ENCODE data around the gene CTSO.

The CTSO gene

GRCh38 chr4:155954939-155955338, 1.3 kb upstream of the CTSO start:
- 66% methylated on average over 3 of the region's 4 CpGs for WGBS
- Histone ChIP-seq H4K91ac (ENCODE audit: low read length) (no peak overlapping the region), H2BK12ac (ENCODE audit: low read length in 2 of 2) (no peak overlapping the region)

GRCh38 chr4:155954118-155954685, 536 bp upstream of the CTSO start:
- Histone ChIP-seq H3K14ac (ENCODE audit: low read length in 2 of 2) (no peak overlapping the region), H3K23ac (ENCODE audit: low read length in 2 of 2) (no peak overlapping the region), H3K18ac (ENCODE audit: low read depth in 1 of 2, low read length in 2 of 2) (peak overlapping the region in 1 of 2 experiments; percentile 99), H2BK120ac (ENCODE audit: low read depth, low read length) (peak overlapping the region; percentile 96), H2BK15ac (ENCODE audit: low read depth, poor library complexity, severe bottlenecking) (no peak overlapping the region), H3K9me3 (ENCODE audit: control insufficient read depth, low read length) (peaks cover 4% of the 10 kb centered on the region), H3K4me1 (ENCODE audit: control insufficient read depth, insufficient read depth, low read depth, low read length) (peaks cover 4% of the 10 kb centered on the region), H4K91ac (ENCODE audit: low read length) (peak overlapping the region; percentile 14), H3K36me3 (ENCODE audit: control insufficient read depth in 1 of 2, insufficient read depth in 2 of 2, low read depth in 1 of 2, low read length in 2 of 2) (no peaks in the 10 kb centered on the region), H2AK5ac (ENCODE audit: low read length, severe bottlenecking) (peak overlapping the region; percentile 10), H3K79me1 (replicated peaks; ENCODE audit: low read length, poor library complexity, severe bottlenecking) (no peaks in the 10 kb centered on the region), H2BK5ac (ENCODE audit: low read depth, low read length, poor library complexity, severe bottlenecking) (no peak overlapping the region), H3K27me3 (ENCODE audit: control insufficient read depth in 1 of 2, insufficient read depth in 1 of 2, low read length in 2 of 2) (no peaks in the 10 kb centered on the region), H3K9ac (ENCODE audit: low read length) (peak overlapping the region; percentile 99), H3K27ac (ENCODE audit: low read length, poor library complexity, severe bottlenecking) (peak overlapping the region; percentile 50), H3K4ac (ENCODE audit: low read depth in 1 of 2, low read length in 2 of 2) (peak overlapping the region in 1 of 2 experiments; percentile 55), H3K4me2 (ENCODE audit: low read length, poor library complexity, severe bottlenecking) (peak overlapping the region; percentile 85), H2BK12ac (ENCODE audit: low read length in 2 of 2) (no peak overlapping the region), H4K8ac (ENCODE audit: low read length) (peak overlapping the region; percentile 93), H3K4me3 (ENCODE audit: insufficient read depth in 1 of 2, low read depth in 1 of 2, low read length in 2 of 2) (peak overlapping the region in 1 of 2 experiments; percentile 93), H2AFZ (ENCODE audit: low read depth, low read length) (no peak overlapping the region)
- no peak for DNase-seq
- 93% methylated on average over 11 of the region's 11 CpGs for WGBS

More at GRCh38 chr4:155954939-155955338, 1.3 kb upstream of the CTSO start:
- H3K14ac ChIP-seq (ENCODE audit: low read length in 2 of 2): no peak overlapping the region
- no peak overlapping the region for H3K27ac ChIP-seq (ENCODE audit: low read length, poor library complexity, severe bottlenecking)
- H2AK5ac ChIP-seq (ENCODE audit: low read length, severe bottlenecking): no peak overlapping the region
- H3K27me3 ChIP-seq (ENCODE audit: control insufficient read depth in 1 of 2, insufficient read depth in 1 of 2, low read length in 2 of 2): no peaks in the 10 kb centered on the region
- H3K4me1 ChIP-seq (ENCODE audit: control insufficient read depth, insufficient read depth, low read depth, low read length): peaks cover 4% of the 10 kb centered on the region
- no peaks in the 10 kb centered on the region for H3K79me1 ChIP-seq (replicated peaks; ENCODE audit: low read length, poor library complexity, severe bottlenecking)
- H4K8ac ChIP-seq (ENCODE audit: low read length): no peak overlapping the region
- H2BK120ac ChIP-seq (ENCODE audit: low read depth, low read length): no peak overlapping the region
- no peak overlapping the region for H3K23ac ChIP-seq (ENCODE audit: low read length in 2 of 2)
- H3K4me2 ChIP-seq (ENCODE audit: low read length, poor library complexity, severe bottlenecking): no peak overlapping the region
- no peak overlapping the region for H2BK15ac ChIP-seq (ENCODE audit: low read depth, poor library complexity, severe bottlenecking)
- DNase-seq: no peak
- peaks cover 4% of the 10 kb centered on the region for H3K9me3 ChIP-seq (ENCODE audit: control insufficient read depth, low read length)
- H3K4me3 ChIP-seq (ENCODE audit: insufficient read depth in 1 of 2, low read depth in 1 of 2, low read length in 2 of 2): no peak overlapping the region
- H3K4ac ChIP-seq (ENCODE audit: low read depth in 1 of 2, low read length in 2 of 2): no peak overlapping the region
- no peaks in the 10 kb centered on the region for H3K36me3 ChIP-seq (ENCODE audit: control insufficient read depth in 1 of 2, insufficient read depth in 2 of 2, low read depth in 1 of 2, low read length in 2 of 2)
- H3K9ac ChIP-seq (ENCODE audit: low read length): no peak overlapping the region
- H3K18ac ChIP-seq (ENCODE audit: low read depth in 1 of 2, low read length in 2 of 2): no peak overlapping the region
- H2AFZ ChIP-seq (ENCODE audit: low read depth, low read length): no peak overlapping the region
- no peak overlapping the region for H2BK5ac ChIP-seq (ENCODE audit: low read depth, low read length, poor library complexity, severe bottlenecking)

- 87% methylated on average over 5 of the region's 6 CpGs for WGBS
- DNase-seq: peak; percentile 41
- H3K23ac ChIP-seq (ENCODE audit: low read length in 2 of 2): no peak overlapping the region
Observed at GRCh38 chr4:155952501-155952901, 1.2 kb downstream of the CTSO start.

DNA sequence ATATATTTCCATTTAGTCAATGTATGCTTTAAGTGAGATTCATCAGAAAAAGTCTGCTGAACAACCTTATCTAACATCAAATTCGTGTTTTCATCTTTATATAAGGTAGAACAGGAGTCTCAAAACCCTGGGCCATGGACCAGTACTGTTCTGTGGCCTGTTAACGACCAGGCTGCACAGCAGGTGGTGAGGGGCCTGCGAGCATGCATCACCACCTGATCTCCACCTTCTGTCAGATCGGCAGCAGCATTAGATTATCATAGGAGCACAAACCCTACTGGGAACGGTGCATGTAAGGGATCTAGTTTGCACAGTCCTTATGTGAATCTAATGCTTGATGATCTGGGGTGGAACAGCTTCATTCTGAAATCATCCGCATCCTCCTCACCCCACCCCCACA, 3.2 kb downstream of the CTSO start:
- Histone ChIP-seq H3K79me1 (replicated peaks; ENCODE audit: low read length, poor library complexity, severe bottlenecking) (no peaks in the 10 kb centered on the region), H3K9ac (ENCODE audit: low read length) (no peak overlapping the region), H3K14ac (ENCODE audit: low read length in 2 of 2) (no peak overlapping the region), H2AFZ (ENCODE audit: low read depth, low read length) (no peak overlapping the region), H3K4ac (ENCODE audit: low read depth in 1 of 2, low read length in 2 of 2) (no peak overlapping the region), H3K23ac (ENCODE audit: low read length in 2 of 2) (no peak overlapping the region), H3K4me1 (ENCODE audit: control insufficient read depth, insufficient read depth, low read depth, low read length) (peaks cover 4% of the 10 kb centered on the region), H4K8ac (ENCODE audit: low read length) (no peak overlapping the region), H3K9me3 (ENCODE audit: control insufficient read depth, low read length) (no peaks in the 10 kb centered on the region), H3K4me3 (ENCODE audit: insufficient read depth in 1 of 2, low read depth in 1 of 2, low read length in 2 of 2) (no peak overlapping the region), H2BK120ac (ENCODE audit: low read depth, low read length) (no peak overlapping the region), H3K4me2 (ENCODE audit: low read length, poor library complexity, severe bottlenecking) (no peak overlapping the region), H3K18ac (ENCODE audit: low read depth in 1 of 2, low read length in 2 of 2) (peak overlapping the region in 1 of 2 experiments; percentile 43), H2BK5ac (ENCODE audit: low read depth, low read length, poor library complexity, severe bottlenecking) (no peak overlapping the region), H2BK15ac (ENCODE audit: low read depth, poor library complexity, severe bottlenecking) (no peak overlapping the region), H4K91ac (ENCODE audit: low read length) (peak overlapping the region; percentile 61), H3K27me3 (ENCODE audit: control insufficient read depth in 1 of 2, insufficient read depth in 1 of 2, low read length in 2 of 2) (no peaks in the 10 kb centered on the region), H3K27ac (ENCODE audit: low read length, poor library complexity, severe bottlenecking) (no peak overlapping the region), H2BK12ac (ENCODE audit: low read length in 2 of 2) (no peak overlapping the region), H2AK5ac (ENCODE audit: low read length, severe bottlenecking) (no peak overlapping the region), H3K36me3 (ENCODE audit: control insufficient read depth in 1 of 2, insufficient read depth in 2 of 2, low read depth in 1 of 2, low read length in 2 of 2) (no peaks in the 10 kb centered on the region)
- no peak for DNase-seq
- 71% methylated on average over 5 of the region's 6 CpGs for WGBS

More at GRCh38 chr4:155952501-155952901, 1.2 kb downstream of the CTSO start:
- Histone ChIP-seq H2BK120ac (ENCODE audit: low read depth, low read length) (no peak overlapping the region), H3K4me2 (ENCODE audit: low read length, poor library complexity, severe bottlenecking) (no peak overlapping the region), H2AFZ (ENCODE audit: low read depth, low read length) (no peak overlapping the region), H2AK5ac (ENCODE audit: low read length, severe bottlenecking) (no peak overlapping the region), H3K4me1 (ENCODE audit: control insufficient read depth, insufficient read depth, low read depth, low read length) (peaks cover 4% of the 10 kb centered on the region), H3K4me3 (ENCODE audit: insufficient read depth in 1 of 2, low read depth in 1 of 2, low read length in 2 of 2) (peak overlapping the region in 1 of 2 experiments; percentile 93), H3K9ac (ENCODE audit: low read length) (peak overlapping the region; percentile 99), H4K91ac (ENCODE audit: low read length) (no peak overlapping the region), H4K8ac (ENCODE audit: low read length) (no peak overlapping the region), H3K79me1 (replicated peaks; ENCODE audit: low read length, poor library complexity, severe bottlenecking) (no peaks in the 10 kb centered on the region), H3K14ac (ENCODE audit: low read length in 2 of 2) (no peak overlapping the region), H2BK15ac (ENCODE audit: low read depth, poor library complexity, severe bottlenecking) (no peak overlapping the region), H3K27ac (ENCODE audit: low read length, poor library complexity, severe bottlenecking) (peak overlapping the region; percentile 55), H3K9me3 (ENCODE audit: control insufficient read depth, low read length) (no peaks in the 10 kb centered on the region), H3K27me3 (ENCODE audit: control insufficient read depth in 1 of 2, insufficient read depth in 1 of 2, low read length in 2 of 2) (no peaks in the 10 kb centered on the region), H2BK5ac (ENCODE audit: low read depth, low read length, poor library complexity, severe bottlenecking) (no peak overlapping the region), H3K36me3 (ENCODE audit: control insufficient read depth in 1 of 2, insufficient read depth in 2 of 2, low read depth in 1 of 2, low read length in 2 of 2) (no peaks in the 10 kb centered on the region), H2BK12ac (ENCODE audit: low read length in 2 of 2) (no peak overlapping the region), H3K18ac (ENCODE audit: low read depth in 1 of 2, low read length in 2 of 2) (no peak overlapping the region), H3K4ac (ENCODE audit: low read depth in 1 of 2, low read length in 2 of 2) (peak overlapping the region in 1 of 2 experiments; percentile 30)

All from mesenchymal stem cell (in vitro differentiated cells and primary cell).